NCI-H524 treated with DMSO at 0.1 percent for 48 hours (cell line): Measurements from ENCODE around the gene TRIM54.
"Not testable (repeated sequence)": the region's sequence is repeated elsewhere in the genome, so short reads cannot be mapped to it uniquely, and the experiment has no call there.

ENCODE experiments used
- DNase-seq: peaks from one replicate; lab custom pipeline; 2025; lab: John Stamatoyannopoulos, UW

Gene TRIM54

GRCh38 chr2:27256855-27257454, 25.3 kb upstream of the TRIM54 start:
- no peak for DNase-seq

DNA sequence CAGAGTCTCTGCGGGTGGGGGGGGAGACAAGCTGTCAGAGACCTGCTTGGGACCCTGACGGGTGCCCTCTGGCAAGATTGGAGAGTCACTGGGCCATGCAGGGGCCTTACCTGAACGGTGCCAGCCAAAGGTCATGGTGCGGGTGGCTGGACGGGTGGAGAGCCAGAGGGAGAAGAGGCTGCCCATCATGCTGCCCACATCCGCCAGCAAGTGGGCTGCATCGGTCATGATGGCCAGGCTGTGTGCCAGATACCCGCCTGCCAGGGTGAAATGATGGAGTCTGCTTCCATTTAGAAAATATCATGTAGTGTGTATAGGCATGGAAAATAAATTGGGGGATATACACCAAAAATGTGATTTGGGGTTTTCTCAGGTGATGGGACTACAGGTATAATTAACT, 24.2 kb upstream of the TRIM54 start:
- no peak for DNase-seq

DNA sequence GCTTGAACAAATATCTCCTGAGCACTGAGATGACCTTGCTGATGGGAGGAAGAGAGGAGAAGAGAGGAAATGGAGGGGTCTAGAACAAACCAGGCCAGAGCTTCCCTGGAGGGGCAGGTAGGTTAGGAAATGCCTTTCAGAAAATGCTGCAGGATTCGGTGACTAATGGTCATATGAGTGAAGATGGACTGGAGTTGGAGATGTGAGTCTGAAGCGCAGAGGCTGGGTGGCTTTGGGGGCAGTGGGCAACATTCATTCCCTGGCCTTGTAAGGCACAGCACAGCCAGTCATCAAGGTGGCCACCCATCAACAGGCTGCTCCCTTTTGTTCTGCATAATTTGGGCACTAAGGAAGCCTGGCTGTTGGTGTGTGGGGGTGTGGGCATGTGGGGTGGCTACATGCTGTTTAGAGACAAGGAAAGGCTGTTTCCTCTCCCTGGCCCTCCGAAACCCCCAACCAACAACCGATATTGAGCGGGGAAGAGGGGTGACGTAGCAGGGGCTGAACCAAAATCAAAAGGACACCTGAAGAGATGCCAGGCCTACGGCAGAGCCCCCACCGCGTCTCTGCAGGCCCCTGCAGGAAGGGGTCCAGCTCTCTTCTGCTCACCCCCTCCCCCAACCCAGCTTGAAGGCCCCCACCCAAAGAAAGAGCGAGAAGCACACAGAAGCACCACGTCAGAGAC, 20.8 kb upstream of the TRIM54 start:
- DNase-seq = no peak

GRCh38 chr2:27261926-27262298, 20.3 kb upstream of the TRIM54 start:
- no peak for DNase-seq

DNA sequence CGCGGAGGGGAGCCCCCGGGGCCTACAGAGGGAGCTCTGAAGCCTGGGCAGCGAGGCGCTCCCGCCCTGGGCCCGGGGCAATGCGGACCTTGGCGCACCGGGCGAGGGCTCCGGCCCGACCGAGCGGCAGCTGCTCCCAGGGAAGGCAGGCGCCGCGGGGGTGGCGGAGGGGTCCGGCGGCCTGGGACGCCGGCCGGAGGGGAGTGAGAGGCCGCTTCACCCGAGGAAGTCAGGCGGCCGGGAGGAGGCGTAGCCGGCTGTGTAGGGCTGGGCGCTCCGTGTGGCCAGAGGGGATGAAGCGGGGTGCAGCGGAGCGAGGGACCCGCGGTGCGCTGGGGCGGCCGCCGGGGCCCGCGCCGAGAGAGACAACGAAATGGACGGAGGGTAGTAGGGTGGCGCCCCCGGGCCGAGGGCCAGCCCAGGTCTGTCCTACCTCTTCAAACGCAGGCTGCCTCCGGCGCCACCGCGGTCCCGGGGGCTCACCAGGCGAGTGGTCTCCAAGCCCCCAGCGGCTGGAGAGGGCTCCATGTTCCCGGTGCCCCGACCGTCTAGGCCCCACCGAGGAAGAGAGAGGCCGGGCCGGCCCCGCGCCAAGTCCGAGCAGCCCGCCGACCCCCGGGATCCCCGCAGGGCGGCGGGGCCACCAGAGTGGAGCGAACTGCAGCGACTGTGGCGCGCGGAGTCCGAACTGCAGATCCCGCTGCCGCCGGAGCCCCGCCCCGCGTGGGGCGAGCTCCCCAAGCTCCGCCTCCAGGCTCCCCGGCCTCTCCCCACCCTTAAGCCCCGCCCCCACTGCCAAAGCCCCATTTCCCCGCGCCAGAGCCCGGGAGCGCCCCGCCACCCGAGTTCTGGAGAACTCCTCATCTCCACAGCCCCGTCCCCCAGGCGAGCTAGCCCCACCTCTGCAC, 19.6 kb upstream of the TRIM54 start, which contains the start of gene SLC30A3:
TSS of gene SLC30A3 (minus strand) at position 669 of the 908 bp plus-strand sequence. CDS start at position 528, 141 bp downstream.
- no peak for DNase-seq

DNA sequence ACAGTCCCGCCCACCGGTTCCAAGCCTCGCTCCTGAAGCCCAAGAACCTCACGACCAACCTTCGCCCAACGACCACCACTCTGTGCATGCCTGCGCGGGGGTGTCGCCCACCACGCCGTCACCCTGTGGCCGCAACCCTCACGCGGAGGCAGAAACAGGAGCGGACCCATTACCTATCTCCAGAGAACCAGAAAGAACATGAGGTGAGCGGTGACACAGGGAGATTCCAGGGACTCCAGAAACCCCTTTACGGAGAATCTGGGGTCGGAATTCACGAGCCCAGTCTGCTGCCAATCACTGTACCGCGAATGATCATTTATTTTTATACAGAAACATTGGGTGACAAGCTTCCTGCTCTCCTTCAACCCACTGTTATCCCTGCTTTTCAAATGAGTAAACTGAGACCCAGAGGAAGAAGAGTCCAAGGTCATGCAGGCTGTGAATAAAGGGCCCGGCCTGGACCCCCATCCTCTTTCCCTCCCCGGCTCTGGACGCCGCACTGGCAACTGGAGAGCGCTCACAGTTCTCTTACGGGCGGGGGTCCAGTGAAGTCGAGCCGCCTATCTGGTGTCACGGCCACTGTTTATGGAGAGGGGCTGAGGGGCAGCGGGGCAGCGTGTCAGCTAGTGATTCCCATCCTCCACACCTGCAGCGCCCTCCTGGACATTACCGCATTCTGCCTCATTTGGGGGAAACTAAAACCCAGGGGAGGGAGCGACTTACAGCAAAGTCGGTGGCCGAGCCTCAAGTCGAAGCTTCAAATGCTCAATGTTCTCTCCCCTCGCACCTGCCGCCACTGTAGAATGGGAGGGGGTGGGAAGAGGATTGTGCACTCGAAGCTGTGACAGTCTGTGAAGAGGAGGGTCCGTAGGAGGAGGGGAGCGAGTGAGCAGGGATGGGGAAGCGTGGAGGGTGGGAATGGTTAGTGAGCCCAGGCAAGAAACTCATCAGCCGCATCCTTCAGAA, 18.7 kb upstream of the TRIM54 start:
- DNase-seq = no peak

GRCh38 chr2:27264253-27264752, 17.9 kb upstream of the TRIM54 start:
- no peak for DNase-seq

DNA sequence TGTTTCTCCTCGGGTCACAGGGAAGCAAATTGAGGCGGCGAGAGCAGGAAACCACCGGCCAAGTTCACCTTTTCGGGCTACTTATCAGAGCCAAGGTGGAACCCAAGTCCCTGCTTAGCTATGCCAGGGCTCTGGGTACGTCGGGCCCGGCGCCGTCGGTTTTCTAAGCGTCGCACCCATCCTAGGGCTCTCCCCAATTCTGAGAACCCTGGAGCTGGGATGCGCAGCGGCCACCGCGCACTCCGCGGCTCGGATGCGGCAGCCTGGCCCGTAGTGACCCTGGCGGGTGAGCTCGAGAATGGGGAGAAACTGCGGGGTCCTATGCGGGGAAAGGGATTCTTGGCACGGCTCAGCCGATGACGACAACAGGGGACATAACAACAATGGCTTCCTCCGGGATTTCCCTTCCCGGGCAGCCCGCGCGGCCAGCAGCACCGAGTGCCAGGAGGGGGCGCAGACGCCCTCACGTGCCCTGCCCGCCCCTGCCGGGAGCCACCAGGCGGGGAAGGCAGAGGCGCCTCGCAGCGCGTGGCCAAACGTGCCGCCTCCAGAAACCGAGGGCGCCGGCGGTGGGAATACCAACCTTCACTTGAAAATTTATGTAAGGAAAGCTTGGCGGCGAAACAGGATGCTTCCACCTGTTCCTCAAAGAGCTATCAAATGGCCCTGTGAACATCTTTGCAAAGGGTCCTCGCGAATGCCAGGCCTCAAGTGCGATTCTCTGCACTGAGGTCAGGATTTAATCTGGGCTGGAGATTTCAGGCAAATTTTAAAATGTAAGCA, 17.3 kb upstream of the TRIM54 start:
- DNase-seq = peak; percentile 15

DNA sequence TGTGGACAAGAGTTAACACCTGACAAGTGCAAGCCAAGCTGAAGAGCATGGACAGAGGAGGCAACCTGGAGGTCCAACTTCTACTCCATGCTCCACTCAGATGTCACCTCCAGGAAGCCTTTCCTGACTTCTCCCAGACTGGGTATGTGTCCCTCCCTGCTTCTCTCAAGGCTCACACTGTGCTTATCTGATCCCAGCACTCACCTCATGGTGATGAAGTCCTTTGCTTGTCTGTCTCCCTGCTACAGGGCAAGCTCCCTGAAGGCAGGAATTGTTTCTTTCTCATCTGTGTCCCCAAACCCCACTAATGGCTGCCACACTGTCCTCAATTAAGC, 16.7 kb upstream of the TRIM54 start:
- no peak for DNase-seq

DNA sequence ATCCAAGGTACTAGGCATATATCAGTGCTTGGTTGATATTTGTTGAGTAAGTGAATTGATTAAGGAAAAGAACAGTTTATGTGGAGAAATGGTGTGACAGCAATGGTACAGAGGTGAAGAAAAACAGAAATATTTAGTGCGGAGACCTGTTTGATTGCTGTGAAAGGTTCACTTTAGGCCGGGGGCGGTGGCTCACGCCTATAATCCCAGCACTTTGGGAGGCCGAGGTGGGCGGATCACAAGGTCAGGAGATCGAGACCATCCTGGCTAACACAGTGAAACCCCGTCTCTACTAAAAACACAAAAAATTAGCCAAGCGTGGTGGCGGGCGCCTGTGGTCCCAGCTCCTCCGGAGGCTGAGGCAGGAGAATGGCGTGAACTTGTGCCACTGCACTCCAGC, 13.9 kb upstream of the TRIM54 start:
- DNase-seq = not testable (repeated sequence)

GRCh38 chr2:27270131-27270530, 12.1 kb upstream of the TRIM54 start:
- DNase-seq = no peak

DNA sequence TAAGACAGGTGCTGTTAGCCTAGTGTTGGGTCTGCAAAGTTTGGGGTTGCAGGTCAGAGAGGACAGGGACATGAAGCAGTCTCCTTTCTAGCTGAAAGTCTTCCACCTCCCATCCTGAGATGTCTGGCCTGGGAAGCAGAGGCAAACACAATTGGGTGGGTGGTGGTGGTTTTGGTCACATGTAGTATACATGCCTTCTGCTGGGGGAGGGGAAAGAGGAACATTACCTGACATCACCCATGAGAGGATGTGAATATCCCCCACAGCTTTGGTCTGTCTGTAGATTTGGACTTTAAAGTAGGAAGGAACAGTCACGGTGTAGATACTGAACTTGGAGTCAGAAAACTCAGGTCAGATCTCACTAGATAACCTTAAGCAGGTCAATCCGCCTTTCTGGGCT, 11.6 kb upstream of the TRIM54 start:
- DNase-seq = no peak

GRCh38 chr2:27271631-27272340, 10.4 kb upstream of the TRIM54 start:
- DNase-seq = no peak

GRCh38 chr2:27272537-27273522, 9.4 kb upstream of the TRIM54 start:
- DNase-seq = not testable (repeated sequence)

DNA sequence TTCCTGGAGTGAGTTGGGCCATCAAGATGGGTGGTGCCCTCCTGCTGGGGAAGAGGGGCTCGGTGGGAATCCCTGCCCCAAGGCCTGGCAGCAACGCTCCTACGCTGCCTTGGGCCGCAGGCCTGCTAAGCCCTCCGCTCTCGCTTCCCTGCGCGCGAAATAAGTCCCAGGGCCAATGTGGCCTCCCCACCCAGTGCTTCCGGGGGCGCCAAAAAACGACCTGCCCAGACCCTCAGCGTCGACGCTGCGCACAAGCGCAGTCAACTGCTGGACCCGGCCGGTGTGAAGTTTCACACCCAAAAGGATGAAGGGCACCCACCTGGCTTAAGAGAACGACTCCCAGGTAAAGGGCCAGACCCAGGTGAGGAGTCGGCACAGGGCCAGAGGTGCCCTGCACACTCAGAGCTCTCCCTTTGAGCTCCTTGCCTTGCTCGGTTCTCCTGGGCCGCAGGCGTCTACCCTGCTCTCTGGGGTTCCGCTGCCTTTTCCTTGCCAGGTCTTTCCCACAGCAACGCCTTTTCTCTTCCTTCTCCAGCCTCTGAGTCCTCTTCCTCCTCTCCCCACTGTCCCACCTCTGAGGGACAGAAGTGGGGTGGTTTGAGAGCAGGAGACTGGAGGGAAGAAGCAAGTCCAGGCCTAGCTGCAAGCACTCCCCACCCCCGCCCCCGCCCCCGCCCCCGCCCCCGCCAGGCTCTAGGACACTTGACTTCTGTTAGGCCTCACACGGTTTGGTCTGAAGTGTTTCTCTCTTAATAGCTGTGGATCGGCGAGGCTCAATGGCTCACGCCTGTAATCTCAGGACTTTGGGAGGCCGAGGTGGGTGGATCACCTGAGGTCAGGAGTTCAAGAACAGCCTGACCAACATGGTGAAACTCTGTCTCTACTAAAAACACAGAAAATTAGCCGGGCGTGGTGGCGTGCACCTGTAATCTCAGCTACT, 6.7 kb upstream of the TRIM54 start, which contains the start of gene DNAJC5G:
TSS of gene DNAJC5G (plus strand) at position 223 of the 940 bp plus-strand sequence. CDS start 1,296 bp downstream, outside the sequence.
- DNase-seq = no peak

- DNase-seq = no peak
Measured at GRCh38 chr2:27278010-27278409, 4.2 kb upstream of the TRIM54 start.

DNA sequence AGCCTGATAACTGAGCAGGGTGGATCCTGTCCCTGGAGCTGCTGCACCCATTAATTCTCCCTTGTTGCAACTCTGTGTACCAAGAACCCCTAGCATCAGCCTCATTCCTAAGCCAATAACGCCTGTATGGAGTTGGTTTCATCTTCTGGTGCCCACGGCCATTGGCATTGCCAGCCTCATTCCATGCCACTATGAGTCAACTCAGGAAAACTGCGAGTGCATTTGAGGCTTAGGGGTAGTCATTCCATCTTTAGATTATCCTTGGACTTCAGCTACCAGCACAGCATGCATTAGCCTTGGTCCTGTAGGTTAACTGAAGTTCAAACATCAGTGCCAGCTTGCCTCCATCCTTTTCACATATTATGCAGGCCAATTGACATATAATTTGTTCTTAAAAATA, 1.4 kb upstream of the TRIM54 start:
- DNase-seq = no peak

DNA sequence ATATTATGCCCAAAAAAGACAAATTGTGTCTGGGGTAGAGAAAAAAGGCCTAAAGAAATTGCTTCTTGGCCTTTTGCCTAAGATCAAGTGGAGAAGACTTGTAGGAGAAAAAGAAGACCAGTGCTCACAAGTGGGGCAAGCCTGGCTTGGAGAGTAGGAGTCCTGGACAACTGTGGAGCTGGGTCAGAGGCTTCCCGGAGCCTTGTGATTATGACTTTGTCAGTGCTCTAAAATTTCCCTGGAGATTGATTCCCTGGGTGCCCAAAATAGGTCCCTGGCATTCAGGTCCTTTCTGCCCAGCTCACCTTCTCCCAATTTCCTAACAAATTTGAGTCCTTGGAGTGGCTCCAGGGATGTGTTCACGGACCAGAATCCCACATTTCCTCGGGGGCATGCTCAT, 787 bp upstream of the TRIM54 start:
- no peak for DNase-seq
